Activated T-cell treated with anti-CD3 and anti-CD28 coated beads, Interleukin-2, amount 50 U/mL, for 48 hours (primary cell): Measurements from ENCODE around the gene TWNK.

ENCODE experiments used
- DNase-seq, 2 experiments: peaks; one replicate each; pipeline ENCODE4 v3.0.0-alpha.2; 2020

Gene TWNK

DNA sequence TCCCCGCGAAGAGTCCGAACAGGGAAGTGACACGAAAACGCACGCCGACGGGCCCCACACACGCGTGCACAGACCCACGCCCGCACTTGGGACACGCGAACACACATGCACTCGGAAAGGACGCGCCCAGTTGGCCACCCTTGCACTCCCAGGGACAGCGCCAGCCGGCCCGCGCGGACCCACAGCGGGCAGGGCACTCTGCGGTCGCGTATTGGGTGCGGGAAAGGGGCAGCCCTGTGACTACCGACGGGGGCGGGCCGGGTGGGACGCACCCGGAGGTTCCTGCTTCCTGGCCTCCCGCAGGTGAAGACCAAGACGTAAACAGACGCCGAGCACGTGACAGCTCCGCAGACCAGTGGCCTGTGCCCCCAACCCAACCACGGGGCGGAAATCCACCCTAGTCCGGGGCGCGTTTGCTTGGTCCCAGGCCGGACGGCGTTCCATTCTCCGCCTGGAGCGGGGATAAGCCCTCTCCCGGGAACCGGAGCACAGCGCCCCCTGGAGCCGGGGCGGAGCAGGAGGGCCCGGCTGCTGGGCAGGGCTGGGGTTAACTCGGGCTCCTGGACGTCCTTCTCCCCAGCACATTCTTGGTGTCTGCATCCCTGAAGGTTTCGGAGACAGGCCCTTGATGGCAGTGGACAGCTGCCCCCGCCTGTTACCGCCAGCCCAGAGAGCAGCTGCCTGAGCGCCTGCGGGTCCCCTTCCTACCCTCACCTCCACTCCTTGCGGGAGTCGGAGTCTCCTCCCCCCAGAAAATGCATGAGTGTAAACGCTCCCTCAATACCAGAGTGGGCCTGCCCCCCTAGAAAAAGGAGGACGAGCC is 10.2 kb downstream of the TWNK start:
- peak; percentile 87 to 89 for DNase-seq

DNA sequence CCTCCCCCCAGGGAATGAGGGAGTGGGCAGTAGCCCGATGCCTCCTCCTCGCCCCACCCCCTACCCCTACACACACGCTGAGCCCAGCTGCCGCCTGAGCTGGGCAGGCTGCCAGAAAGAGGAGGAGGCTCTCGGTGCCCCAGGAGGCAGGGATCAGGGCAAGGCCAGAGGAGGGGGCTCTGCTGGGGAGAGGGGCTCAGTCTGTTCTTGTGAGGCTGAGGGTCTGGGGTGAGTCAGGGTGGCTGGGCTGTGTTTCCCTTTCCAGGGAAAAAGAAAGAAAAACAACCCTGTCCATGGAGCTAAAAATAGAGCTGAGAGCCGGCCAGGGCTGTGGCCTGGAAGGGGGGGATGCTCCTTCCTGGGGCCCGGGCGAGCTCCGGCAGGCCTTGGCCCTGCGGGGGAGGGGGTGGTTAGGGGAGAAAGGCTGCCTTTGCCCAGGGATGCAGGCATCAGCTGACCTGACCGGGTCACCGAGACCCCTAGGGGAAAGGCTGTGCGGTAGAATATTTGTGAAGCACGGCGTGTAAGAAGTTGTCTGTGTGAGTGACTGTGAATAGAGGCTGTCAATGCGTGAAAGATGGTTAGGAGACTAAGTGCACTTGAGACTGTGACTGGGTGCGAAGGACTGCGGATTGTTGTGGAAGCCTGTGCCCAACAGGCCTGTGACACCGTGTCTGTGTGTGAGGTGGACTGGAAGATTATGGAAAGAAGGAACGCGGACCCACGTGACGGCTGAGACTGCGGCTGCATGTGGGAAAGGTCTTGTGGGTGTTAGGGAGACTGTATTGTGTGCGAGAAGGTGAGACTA is 11.0 kb downstream of the TWNK start:
- peak; percentile 77 to 80 for DNase-seq

DNA sequence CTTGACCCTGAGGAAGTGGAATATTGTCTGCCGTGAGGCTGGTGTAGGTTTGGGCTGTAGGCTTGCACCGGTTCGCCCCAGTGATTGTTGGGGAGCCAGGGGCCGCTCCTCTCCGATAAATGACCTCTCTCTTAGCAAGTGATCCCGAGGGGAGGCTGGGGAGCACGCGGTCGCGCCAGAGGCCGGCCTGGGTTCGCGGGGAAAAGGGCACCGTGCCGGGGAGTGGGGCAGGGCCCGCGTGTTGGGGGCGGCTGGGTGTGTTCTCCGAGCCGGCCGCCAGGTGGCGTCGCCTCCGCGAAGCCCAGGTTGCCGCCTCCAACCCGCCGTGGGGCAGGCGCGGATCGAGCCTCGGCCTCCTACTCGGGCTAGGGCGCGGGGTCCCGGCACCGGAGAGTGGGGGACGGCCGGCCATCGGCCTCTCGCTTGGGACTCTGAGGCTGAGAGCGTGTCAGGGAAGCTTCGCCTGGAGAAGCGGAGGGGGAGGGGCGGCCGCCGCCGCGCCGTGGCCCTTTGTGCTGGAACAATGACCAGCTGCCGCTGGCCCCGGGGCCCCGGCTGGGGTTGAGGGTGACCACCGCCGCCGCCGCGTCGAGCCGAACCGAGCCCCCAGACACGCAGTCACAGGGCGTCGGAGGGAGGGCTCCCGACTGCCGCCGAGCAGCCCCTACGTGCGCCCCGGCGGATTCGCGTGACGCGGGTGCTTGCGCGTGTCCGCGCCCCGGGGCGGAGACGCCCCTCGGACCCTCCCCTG is 11.8 kb downstream of the TWNK start:
- peak; percentile 84 to 88 for DNase-seq

DNA sequence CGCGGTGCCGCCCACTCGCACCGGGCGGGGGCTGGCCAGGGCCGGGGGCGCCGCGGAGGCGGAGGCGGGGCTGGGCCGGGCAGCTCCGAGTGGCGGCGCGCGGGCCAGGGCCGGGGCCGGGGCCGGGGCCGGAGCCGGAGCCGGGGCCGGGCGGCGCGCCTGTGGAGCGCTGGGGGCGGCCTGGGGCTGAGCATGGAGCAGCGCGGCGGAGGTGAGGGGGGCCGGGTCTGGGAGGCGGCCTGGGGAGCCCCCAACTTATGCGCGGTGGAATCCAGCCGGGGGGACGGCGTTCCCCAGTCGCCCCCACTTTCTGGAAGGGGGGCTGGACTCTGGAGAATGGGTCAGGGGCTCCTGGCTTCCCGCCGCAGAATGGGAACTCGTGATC is 12.4 kb downstream of the TWNK start, which contains the start of gene LZTS2:
Gene LZTS2 (plus strand): TSS at position 67 of the 385 bp plus-strand sequence. CDS start 2,731 bp downstream, outside the sequence.
- DNase-seq, result no peak

DNA sequence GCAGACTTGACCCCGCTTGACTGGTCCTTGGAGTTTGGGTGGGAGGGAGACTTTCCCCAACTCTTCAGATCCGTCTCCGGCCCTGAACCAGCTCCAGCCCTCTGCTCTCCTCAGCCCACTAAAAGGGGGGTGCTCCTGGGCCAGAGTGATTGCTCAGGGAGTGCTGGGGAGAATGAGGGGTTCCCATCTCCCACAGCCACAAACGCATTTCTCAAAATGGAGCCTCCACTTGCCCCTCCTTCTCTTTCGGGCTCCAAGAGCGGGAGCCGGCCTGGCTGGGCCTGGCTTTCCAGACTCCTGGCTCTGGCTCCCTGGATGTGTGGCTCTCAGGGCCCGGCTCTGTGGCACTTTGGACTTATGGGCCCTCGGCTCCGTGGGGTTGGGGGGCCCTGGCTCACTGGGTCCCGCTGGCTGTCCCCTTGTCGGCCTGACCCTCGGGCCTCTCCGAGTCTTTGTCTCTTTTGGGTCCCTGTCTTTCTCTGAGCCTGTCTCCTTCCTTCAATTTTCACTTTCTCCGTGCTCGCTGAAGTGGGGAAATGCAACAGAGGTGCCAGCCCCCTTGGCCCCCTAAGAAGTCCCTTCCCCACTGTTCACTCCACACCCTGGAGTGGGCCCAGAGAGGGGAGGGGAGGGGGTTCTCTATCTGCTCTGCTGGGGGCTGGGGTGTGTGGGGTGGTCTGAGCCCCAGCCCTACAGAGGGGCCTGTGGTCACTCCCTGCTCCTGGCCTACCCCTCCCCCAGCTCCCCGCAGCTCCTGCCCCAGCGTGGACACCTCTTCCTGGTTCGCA is 13.0 kb downstream of the TWNK start:
- no peak for DNase-seq

DNA sequence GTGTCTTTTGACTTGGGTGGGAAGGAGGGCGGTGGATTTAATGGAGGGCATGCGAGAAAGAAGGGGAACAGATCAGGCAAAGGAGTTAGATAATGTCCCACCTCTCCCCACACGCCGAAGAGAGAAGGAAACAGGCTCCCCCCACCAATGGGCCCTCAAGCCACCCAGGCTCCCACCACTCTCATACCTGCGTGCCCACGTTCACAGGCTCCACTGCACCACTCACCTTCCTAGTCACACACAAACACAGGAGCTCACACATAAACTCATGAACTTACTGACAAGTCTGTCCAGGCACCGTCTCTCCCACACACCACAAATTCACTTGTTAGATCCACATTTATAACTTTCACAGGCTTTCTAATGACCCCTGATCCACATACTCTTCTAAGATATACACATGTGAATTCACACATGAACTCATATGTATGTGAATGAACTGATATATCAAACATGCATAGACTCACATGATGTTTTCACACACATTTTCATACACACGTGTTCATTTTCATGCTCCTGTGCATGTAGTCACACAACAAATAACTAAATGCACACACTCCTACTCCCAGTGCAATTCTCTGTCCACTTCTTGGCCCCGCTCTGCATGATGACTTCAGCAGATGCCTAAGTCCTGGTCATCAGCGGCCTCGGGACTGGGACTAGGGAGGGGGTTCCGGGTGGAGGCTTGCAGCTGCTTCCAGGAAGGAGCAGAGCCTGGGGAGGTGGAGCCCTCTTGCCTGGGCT is 13.7 kb downstream of the TWNK start:
- no peak for DNase-seq

DNA sequence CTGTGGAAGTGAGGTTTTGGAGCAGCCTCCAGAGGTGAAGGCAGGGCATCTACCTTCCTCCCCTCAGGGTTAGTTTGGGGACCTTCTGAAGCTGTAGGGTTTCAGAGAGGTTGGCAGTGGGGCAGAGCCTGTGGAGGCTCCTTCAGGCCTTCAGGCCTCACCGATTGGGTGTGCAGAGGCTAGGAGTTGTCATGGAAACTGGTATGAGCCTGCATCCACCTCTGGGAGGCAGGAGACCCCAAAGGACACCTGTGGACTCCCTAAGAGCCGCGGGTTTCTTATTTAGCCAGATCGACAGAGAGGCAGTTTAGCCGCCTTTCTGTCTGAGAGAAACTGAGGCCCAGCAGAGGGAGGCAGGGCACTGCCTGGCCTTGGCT is 14.3 kb downstream of the TWNK start:
- DNase-seq, result no peak

DNA sequence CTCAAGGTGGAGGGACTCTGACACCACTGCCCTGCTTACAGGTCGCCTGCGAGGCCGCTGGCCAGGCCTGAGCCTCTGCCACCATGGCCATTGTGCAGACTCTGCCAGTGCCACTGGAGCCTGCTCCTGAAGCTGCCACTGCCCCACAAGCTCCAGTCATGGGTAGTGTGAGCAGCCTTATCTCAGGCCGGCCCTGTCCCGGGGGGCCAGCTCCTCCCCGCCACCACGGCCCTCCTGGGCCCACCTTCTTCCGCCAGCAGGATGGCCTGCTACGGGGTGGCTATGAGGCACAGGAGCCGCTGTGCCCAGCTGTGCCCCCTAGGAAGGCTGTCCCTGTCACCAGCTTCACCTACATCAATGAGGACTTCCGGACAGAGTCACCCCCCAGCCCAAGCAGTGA is 15.1 kb downstream of the TWNK start:
- DNase-seq, result no peak

DNA sequence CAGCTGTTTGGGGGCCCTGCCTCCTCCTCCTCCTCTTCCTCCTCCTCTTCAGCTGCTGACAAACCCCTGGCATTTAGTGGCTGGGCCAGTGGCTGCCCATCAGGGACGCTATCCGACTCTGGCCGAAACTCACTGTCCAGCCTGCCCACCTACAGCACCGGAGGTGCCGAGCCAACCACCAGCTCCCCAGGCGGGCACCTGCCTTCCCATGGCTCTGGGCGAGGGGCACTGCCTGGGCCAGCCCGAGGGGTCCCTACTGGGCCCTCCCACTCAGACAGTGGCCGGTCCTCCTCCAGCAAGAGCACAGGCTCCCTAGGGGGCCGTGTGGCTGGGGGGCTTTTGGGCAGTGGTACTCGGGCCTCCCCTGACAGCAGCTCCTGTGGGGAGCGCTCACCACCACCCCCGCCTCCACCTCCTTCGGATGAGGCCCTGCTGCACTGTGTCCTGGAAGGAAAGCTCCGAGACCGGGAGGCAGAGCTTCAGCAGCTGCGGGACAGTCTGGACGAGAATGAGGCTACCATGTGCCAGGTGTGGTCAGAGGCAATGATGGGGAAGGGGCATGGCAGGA is 16.4 kb downstream of the TWNK start:
- DNase-seq, result no peak

DNA sequence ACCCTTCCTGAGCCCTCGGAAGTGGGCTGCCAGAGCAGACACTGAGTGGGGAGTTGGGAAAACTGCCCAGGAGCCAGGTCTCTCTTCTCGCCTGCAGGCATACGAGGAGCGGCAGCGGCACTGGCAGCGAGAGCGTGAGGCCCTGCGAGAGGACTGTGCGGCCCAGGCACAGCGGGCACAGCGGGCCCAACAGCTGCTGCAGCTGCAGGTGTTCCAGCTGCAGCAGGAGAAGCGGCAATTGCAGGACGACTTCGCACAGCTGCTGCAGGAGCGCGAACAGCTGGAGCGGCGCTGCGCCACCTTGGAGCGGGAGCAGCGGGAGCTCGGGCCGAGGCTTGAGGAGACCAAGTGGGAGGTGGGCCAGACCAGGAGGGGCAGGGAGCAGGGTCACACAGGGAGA is 18.0 kb downstream of the TWNK start:
- DNase-seq, result no peak

DNA sequence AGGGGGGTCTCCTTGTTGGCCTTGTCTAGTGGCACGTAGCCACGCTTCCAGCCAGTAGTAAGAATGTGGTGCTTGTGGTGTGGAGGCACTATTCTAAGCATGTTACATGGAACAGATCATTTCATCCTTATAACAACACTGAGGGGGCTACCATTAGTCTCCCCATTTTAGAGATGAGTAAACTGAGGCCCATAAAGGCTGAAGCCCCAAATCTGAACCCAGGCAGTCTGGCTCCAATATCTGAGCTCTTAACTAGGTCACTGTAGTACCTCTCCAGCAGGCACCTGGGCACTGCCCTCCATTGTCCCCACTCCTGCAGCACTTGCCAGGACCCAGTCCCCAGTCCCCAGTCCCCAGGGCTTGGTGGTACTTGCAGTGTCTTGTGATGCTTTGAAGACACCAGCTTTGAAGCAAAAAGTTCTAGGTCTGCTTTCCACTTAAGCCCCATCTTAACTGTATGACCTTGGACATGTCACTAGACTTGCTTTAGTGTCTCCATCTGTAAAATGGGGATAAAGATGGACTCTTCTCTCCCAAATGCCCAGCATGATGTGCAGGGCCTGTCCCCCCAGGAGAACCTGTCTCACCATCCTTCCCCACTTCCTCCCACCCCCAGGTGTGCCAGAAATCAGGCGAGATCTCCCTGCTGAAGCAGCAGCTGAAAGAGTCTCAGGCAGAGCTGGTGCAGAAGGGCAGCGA is 18.7 kb downstream of the TWNK start:
- DNase-seq, result no peak

DNA sequence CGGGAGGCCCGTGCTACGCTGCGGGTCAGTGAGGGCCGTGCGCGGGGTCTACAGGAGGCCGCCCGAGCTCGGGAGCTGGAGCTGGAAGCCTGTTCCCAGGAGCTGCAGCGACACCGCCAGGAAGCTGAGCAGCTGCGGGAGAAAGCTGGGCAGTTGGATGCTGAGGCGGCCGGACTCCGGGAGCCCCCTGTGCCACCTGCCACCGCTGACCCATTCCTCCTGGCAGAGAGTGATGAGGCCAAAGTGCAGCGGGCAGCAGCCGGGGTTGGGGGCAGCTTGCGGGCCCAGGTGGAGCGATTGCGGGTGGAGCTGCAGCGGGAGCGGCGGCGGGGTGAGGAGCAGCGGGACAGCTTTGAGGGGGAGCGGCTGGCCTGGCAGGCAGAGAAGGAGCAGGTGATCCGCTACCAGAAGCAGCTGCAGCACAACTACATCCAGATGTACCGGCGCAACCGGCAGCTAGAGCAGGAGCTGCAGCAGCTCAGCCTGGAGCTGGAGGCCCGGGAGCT is 19.3 kb downstream of the TWNK start:
- no peak for DNase-seq

DNA sequence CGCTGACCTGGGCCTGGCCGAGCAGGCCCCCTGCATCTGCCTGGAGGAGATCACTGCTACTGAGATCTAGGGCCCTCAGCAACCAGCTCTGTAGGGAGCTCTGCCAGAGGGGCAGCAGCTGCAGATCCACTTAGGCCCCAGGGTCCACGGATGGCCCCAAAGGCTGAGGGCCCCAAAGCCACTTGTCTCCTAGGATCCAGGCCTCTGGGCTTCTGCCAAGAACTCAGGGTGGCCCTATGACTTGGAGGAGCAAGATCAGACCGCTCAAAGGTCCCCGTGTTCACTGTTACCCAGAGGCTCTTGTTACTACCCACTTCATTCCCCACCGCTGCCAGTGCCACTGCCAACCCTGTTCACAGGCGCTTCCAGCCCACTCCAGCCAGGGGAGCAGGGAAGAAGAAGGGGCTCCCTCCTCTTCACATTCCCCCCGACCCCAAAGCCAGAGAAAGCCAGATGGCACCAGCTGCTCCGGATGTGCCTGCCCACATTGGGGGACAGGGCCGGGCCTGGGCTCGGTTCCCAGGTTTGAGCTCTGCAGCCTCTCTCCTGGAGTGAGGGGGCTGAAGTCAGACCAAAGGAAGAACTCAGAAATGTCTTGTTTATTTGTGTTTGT is 19.9 kb downstream of the TWNK start:
- no peak for DNase-seq

DNA sequence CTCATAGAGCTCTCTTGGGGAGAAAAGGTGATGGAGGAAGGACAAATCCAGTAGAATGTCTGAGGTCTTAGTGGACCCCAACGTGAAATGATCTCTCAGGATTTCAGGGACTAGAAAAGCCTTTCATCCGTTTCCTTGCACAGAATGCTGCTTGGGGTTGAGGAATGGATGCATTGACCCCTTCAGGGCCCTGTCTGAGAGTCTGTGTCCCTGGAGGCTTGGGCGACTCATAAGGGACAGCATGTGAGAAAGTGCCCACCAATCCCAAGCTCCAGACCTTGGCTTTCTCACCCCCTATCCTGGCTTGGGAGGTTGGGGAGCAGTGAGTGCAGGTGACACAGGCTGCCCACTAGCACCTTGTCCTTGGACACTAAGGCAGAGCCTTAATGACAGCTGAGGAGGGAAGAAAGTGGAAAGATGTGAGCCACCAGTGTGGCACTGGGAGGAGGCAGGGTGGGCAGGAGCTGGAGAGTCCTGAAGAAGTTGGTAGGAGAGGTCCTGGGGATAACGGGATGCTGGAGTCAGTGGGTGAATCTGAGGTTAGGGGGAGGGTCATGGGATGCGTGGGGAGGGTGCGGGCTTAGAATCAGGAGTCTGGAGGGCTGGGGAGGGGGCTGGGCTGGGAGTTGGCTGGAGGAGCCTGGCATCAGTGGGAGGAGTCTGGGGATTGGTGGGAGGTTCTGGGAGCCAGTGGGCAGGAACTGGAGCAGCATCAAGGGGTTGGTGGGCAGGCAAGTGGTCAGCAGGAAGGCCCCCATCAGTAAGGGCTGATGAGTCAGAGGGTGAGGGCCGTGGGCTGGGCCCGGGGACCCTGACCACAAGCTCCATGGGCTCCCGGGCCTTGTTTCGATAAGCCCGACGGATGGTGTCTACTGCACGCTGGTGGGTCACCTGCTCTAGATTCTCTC is 20.8 kb downstream of the TWNK start:
- DNase-seq, result no peak

DNA sequence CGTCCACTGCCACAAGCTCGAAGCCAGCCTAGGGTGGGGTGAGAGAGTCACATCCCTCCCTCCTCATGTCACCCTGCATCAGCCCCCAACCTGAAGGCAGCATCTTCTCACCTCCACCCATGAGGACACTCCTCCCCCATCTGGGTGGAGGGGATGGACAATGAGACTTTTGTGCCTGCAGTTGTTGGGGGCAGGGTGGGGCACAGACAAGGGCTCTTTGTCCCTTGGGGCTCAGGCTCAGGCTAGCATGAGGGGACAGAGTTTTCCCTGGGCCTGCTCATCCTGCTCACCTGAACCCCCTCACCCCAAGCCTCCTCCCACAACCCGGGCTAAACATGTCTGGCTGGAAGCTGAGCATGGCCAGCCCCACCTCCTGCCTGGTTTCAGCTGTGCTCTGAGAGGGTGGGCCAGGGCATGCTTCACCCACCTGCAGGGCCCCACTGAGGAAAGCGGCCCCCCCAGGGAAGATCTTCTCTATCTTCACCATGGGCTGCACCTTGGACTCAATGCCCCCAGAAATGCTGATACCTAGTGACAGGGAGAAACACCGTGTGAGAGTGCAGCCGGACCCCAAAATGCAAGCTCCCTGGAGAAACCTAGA is 21.6 kb downstream of the TWNK start:
- DNase-seq, result no peak

DNA sequence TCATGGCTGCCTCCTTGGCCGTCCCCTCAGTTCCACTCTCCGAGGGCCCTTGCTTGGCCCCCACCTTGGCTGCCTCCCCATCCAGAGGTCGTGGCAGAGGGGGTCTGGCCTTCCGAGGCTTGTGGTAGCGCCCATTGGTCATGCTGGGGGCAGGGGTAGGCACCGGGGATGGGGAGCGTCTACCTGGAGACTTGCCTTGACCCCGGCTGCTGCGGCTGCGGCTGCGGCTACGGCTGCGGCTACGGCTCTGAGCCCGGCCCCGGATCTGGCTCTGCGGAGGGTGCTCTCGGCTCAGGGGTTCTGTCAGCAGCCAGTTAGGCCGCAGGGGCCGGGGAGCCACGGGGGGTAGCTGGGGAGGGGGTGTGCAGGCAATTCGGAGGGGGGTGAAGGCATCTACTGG is 23.0 kb downstream of the TWNK start:
- no peak for DNase-seq

DNA sequence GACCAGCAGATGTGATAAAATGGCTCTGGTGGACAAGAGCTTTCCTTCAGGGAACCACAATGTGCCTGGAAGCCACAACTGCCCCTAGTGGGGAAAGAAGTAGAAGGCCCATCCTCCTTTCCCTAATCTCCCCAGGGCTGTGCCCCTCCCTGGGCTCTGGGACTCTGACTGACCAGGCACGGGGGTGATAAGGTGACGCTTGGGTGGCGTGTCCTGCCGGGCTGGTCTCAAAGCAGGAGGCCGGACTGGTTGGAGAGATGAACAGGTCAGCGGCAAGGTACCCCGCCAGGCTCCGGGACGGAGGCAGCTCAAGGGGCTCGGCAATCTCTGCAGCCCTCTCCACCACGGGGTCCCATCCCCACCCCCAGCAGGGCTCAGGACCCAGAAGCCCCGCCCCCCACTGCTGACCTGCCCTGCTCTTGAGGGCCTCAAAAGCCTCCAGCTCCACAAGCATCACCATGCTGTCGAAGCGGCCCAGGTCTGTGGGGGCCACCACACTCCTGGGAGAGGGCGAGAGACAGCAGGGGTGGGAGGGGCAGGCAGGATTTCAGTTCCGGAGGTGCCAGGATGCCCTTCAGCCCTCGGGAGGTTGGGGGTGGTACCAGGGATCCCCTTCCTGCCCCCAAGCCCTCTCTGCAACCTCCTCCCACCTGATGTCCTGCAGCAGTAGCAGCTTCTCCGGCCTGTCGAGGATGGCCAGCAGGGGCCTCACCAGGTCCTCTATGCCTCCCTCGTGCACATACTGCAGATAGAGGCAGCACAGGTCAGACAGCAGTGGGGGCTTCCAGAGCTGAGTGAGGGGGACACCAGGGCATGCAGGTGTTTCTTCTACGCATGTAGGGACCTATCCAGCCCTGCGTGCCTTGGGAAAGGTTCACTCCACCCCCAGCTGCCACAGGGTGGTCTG is 24.4 kb downstream of the TWNK start:
- DNase-seq, result no peak
